K562 (cell line): ENCODE measurements around the gene LRP10. TPM values are rescaled to one million over a fixed set of nuclear protein-coding genes. Genes with fewer than 3 reads are reported as not detected.

Source experiments
- ARID1B ChIP-seq: fragments of 450-650 bp; IDR thresholded peaks from 2 replicates; pipeline ENCODE4 v1.6.1; 2016; ENCODE audit warnings: antibody characterized with exemption, mild to moderate bottlenecking, inconsistent platforms
- CCAR2 ChIP-seq: fragments of 200-400 bp; formaldehyde crosslinking; IDR thresholded peaks from 2 replicates; pipeline ENCODE4 v1.6.1; 2017; ENCODE audit warnings: mild to moderate bottlenecking, low read depth, low read length
- DNMT1 ChIP-seq: fragments of 450-650 bp; IDR thresholded peaks from 2 replicates; pipeline ENCODE4 v1.6.1; 2016; ENCODE audit warnings: antibody characterized with exemption, mild to moderate bottlenecking
- EHMT2 ChIP-seq: fragments of 450-650 bp; IDR thresholded peaks from 2 replicates; pipeline ENCODE4 v1.6.1; 2018; ENCODE audit warnings: antibody characterized with exemption
- HDAC2 ChIP-seq: fragments of 450-650 bp; IDR thresholded peaks from 2 replicates; pipeline ENCODE4 v1.6.1; 2016; ENCODE audit warnings: mild to moderate bottlenecking
- HEY1 ChIP-seq: fragments of 250-450 bp; sonication (Bioruptor Pico); IDR thresholded peaks from 2 replicates; pipeline ENCODE4 v1.5.0; 2020; ENCODE audit warnings: mild to moderate bottlenecking, moderate library complexity, borderline replicate concordance
- KHSRP ChIP-seq: fragments of 450-650 bp; IDR thresholded peaks from 2 replicates; pipeline ENCODE4 v1.6.1; 2017
- MAFF ChIP-seq: IDR thresholded peaks from 2 replicates; pipeline ENCODE4 v1.6.1; 2012; ENCODE audit warnings: low read length, improper control_type of control experiment
- MAZ ChIP-seq, 2 experiments: fragments of 450-650 bp in 1 of 2; sonication (generic) in 1 of 2; formaldehyde crosslinking; IDR thresholded peaks in 1 of 2; conservative IDR thresholded peaks in 1 of 2; 2 replicates each; pipeline versions ENCODE4 v1.4.0 to v1.5.0; 2020; ENCODE audit warnings: mild to moderate bottlenecking in 1 of 2, missing genetic modification reagents in 1 of 2
- PKNOX1 ChIP-seq: fragments of 450-650 bp; IDR thresholded peaks from 2 replicates; pipeline ENCODE4 v1.6.1; 2016
- PURB ChIP-seq: sonication (generic); formaldehyde crosslinking; IDR thresholded peaks from 2 replicates; pipeline ENCODE4 v1.9.0; 2021; ENCODE audit warnings: low read depth, mild to moderate bottlenecking, missing genetic modification reagents
- TBP ChIP-seq: optimal IDR thresholded peaks from 2 replicates; pipeline ENCODE3; 2011; ENCODE audit warnings: low read depth, low read length, improper control_type of control experiment
- YY1 ChIP-seq, 3 experiments: IDR thresholded peaks; 2 replicates each; pipeline ENCODE4 v1.6.1; 2011; ENCODE audit warnings: low read length in 2 of 3, mild to moderate bottlenecking in 2 of 3, moderate library complexity in 2 of 3, borderline replicate concordance in 1 of 3, control low read depth in 1 of 3, low read depth in 1 of 3; ENCODE audit not compliant: insufficient read depth in 3 of 3, insufficient replicate concordance in 2 of 3, control insufficient read depth in 1 of 3, insufficient read length in 1 of 3; ENCODE audit errors: extremely low read depth in 1 of 3
- ZBTB33 ChIP-seq: sonication (generic); formaldehyde crosslinking; IDR thresholded peaks from 2 replicates; pipeline ENCODE4 v1.8.1; 2023; ENCODE audit warnings: mild to moderate bottlenecking, missing genetic modification reagents
- ZNF197 ChIP-seq: fragments of 200-800 bp; sonication (Bioruptor generic); IDR thresholded peaks from 2 replicates; pipeline ENCODE4 v1.6.1; 2016; ENCODE audit warnings: low read depth, missing genetic modification characterization, missing compliant biosample characterization
- ZNF282 ChIP-seq: sonication (generic); formaldehyde crosslinking; IDR thresholded peaks from 2 replicates; pipeline ENCODE4 v1.8.1; 2023; ENCODE audit warnings: missing genetic modification reagents
- ZNF347 ChIP-seq: fragments of 450-650 bp; formaldehyde crosslinking; IDR thresholded peaks from 2 replicates; pipeline ENCODE4 v1.4.0; 2020; ENCODE audit warnings: low read depth, mild to moderate bottlenecking, moderate library complexity
- ZNF586 ChIP-seq: fragments of 450-650 bp; formaldehyde crosslinking; conservative IDR thresholded peaks from 2 replicates; pipeline ENCODE4 v1.4.0; 2020; ENCODE audit warnings: mild to moderate bottlenecking, moderate library complexity
- polyA plus RNA-seq, 8 experiments: library from polyadenylated mRNA; depleted of rRNA in 4 of 8; stranded (reverse) in 5 of 8; unstranded in 3 of 8; fragments of >200 nt; fragmentation: Nextera tagmentation in 2 of 8; fragmentation: Illumina TruSeq in 1 of 8; extraction: Ambion mirVana in 2 of 8; extraction: Trizol in 1 of 8; gene quantifications; 2 replicates each; pipeline versions ENCODE4 v1.2.1 to v1.2.3, GENCODE V29; 2011 to 2014; ENCODE audit warnings: inconsistent platforms in 1 of 8, missing spikeins in 1 of 8
- total RNA-seq, 7 experiments: library from RNA; depleted of rRNA in 6 of 7; stranded (reverse); fragments of >200 nt in 6 of 7; fragmentation: Illumina TruSeq in 2 of 7; extraction: Trizol in 2 of 7; gene quantifications; 2 replicates each; pipeline versions ENCODE4 v1.2.1 to v1.2.3, GENCODE V29; 2011 to 2021; ENCODE audit warnings: low replicate concordance in 1 of 7
- TF ChIP-seq, protein P1 (sequence below), 2 experiments: fragments of 450-650 bp in 1 of 2; sonication (generic) in 1 of 2; formaldehyde crosslinking in 1 of 2; IDR thresholded peaks in 1 of 2; conservative IDR thresholded peaks in 1 of 2; 2 replicates each; pipeline versions ENCODE4 v1.6.1 to v1.8.1; 2016 to 2023; ENCODE audit warnings: mild to moderate bottlenecking in 2 of 2, moderate library complexity in 2 of 2, inconsistent platforms in 1 of 2, missing genetic modification reagents in 1 of 2
- TF ChIP-seq, protein P2 (sequence below): fragments of 250-450 bp; sonication (Bioruptor Pico); IDR thresholded peaks from 2 replicates; pipeline ENCODE4 v1.8.0; 2021; ENCODE audit warnings: moderate library complexity, mild to moderate bottlenecking, inconsistent platforms
- TF ChIP-seq, protein P3 (sequence below): fragments of 250-450 bp; sonication (Bioruptor Pico); IDR thresholded peaks from 2 replicates; pipeline ENCODE4 v1.8.0; 2021; ENCODE audit warnings: moderate library complexity, mild to moderate bottlenecking, inconsistent platforms

The LRP10 gene
- total and polyA plus RNA-seq, 9 of the 15 experiments (the other 6 are each of a cell fraction or from before 2014, with no cell fraction given): 1.3 to 45.5 (median 10.9) TPM

GRCh38 chr14:22918804-22919600 is 47.5 kb downstream of the LRP10 start, which contains the start of gene RBM23 (continued):
- TF ChIP-seq, protein P1, sequence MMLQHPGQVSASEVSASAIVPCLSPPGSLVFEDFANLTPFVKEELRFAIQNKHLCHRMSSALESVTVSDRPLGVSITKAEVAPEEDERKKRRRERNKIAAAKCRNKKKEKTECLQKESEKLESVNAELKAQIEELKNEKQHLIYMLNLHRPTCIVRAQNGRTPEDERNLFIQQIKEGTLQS (IDR thresholded peaks at IDR 0.05): peak; percentile 88
- TF ChIP-seq, protein P1 (CRISPR knock-in tag; conservative IDR thresholded peaks at IDR 0.05): no peak; the same call in 1 of the 2 replicates
- TF ChIP-seq, protein P2, sequence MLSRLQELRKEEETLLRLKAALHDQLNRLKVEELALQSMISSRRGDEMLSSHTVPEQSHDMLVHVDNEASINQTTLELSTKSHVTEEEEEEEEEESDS (CRISPR knock-in tag): no peak
- TF ChIP-seq HEY1 (CRISPR knock-in tag) (no peak), MAZ (CRISPR knock-in tag; conservative IDR thresholded peaks at IDR 0.05 in 1 of 2, IDR thresholded peaks at IDR 0.05 in 1 of 2) (peak in 1 of 2 experiments; percentile 24; a peak in 2 of 4 replicates), YY1 (IDR thresholded peaks at IDR 0.05; ENCODE audit: borderline replicate concordance in 1 of 3, control insufficient read depth in 1 of 3, extremely low read depth in 1 of 3, insufficient read depth in 3 of 3, insufficient read length in 1 of 3, insufficient replicate concordance in 2 of 3, low read depth in 1 of 3, low read length in 2 of 3) (peak; percentile 75 to 97 (median 91)), ZNF586 (CRISPR knock-in tag) (no peak), ZNF282 (no peak), EHMT2 (no peak), ZBTB33 (CRISPR knock-in tag) (no peak), DNMT1 (no peak), PURB (CRISPR knock-in tag) (no peak), TBP (peak; percentile 90), ARID1B (no peak), PKNOX1 (peak; percentile 96), CCAR2 (0 out of 2 replicates have a peak, but pooled peaks have one; percentile 15), ZNF347 (CRISPR knock-in tag) (no peak), ZNF197 (CRISPR knock-in tag) (no peak), MAFF (no peak), KHSRP (peak; percentile 99), HDAC2 (no peak)
- TF ChIP-seq, protein P3, sequence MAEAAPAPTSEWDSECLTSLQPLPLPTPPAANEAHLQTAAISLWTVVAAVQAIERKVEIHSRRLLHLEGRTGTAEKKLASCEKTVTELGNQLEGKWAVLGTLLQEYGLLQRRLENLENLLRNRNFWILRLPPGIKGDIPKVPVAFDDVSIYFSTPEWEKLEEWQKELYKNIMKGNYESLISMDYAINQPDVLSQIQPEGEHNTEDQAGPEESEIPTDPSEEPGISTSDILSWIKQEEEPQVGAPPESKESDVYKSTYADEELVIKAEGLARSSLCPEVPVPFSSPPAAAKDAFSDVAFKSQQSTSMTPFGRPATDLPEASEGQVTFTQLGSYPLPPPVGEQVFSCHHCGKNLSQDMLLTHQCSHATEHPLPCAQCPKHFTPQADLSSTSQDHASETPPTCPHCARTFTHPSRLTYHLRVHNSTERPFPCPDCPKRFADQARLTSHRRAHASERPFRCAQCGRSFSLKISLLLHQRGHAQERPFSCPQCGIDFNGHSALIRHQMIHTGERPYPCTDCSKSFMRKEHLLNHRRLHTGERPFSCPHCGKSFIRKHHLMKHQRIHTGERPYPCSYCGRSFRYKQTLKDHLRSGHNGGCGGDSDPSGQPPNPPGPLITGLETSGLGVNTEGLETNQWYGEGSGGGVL (CRISPR knock-in tag): no peak
